ENCODE measurements around the gene ZNF576. TPM values are rescaled to one million over a fixed set of nuclear protein-coding genes. Genes with fewer than 3 reads are reported as not detected.

ZNF576 gene
- total and polyA plus RNA-seq, 9 of the 15 experiments (the other 6 are each of a cell fraction or from before 2014, with no cell fraction given): 6.8 to 18.2 (median 12.2) TPM

DNA sequence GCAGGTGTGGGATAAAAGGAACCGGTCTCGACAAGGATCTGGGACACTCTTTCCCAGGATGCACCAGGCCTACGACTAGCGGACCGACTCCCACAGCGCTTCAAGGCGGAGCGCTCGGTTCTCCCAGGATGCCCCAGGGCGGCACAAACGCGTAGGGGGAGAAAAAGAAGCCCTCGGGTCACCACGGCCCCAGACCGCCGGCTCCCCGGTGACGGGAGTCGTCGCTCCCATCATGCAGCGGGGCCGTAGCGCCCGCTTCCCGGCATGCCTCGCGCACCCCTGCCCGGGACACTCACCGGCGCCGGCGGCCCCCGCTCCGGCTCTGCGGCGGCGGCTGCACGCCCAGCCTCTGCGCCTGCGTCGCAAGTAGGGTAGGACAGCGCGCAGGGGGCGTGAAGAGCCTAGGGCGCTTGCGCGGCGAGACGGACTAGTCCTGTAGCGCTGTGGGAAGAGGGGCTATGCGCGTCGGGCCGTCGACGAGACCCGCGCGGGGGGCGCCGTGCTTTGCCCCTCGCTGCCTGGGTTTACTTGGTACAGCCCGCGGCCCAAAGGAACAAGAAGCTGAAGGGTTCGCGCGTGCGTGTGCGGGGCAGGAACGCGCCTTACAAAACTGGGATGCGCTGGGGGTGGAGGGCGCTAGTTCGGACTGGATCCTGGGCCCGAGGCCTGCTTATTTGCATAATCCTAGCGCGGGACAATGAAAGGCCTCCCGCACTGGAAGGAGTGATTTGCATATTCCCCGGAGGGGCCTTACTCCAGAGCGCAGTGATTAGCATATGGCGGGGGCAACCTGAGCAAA lies 23.1 kb downstream of the ZNF576 start, which contains the start of gene ZNF428 (continued):
- no peak for TF ChIP-seq SRSF9 (IDR thresholded peaks at IDR 0.05; ENCODE audit: borderline replicate concordance, low read depth, low read length)
- TF ChIP-seq, protein P1, sequence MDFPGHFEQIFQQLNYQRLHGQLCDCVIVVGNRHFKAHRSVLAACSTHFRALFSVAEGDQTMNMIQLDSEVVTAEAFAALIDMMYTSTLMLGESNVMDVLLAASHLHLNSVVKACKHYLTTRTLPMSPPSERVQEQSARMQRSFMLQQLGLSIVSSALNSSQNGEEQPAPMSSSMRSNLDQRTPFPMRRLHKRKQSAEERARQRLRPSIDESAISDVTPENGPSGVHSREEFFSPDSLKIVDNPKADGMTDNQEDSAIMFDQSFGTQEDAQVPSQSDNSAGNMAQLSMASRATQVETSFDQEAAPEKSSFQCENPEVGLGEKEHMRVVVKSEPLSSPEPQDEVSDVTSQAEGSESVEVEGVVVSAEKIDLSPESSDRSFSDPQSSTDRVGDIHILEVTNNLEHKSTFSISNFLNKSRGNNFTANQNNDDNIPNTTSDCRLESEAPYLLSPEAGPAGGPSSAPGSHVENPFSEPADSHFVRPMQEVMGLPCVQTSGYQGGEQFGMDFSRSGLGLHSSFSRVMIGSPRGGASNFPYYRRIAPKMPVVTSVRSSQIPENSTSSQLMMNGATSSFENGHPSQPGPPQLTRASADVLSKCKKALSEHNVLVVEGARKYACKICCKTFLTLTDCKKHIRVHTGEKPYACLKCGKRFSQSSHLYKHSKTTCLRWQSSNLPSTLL (IDR thresholded peaks at IDR 0.05): no peak
- TF ChIP-seq, protein P2, sequence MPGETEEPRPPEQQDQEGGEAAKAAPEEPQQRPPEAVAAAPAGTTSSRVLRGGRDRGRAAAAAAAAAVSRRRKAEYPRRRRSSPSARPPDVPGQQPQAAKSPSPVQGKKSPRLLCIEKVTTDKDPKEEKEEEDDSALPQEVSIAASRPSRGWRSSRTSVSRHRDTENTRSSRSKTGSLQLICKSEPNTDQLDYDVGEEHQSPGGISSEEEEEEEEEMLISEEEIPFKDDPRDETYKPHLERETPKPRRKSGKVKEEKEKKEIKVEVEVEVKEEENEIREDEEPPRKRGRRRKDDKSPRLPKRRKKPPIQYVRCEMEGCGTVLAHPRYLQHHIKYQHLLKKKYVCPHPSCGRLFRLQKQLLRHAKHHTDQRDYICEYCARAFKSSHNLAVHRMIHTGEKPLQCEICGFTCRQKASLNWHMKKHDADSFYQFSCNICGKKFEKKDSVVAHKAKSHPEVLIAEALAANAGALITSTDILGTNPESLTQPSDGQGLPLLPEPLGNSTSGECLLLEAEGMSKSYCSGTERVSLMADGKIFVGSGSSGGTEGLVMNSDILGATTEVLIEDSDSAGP (CRISPR knock-in tag; IDR thresholded peaks at IDR 0.05): no peak
- no peak for TF ChIP-seq NBN (IDR thresholded peaks at IDR 0.05; ENCODE audit: low read depth)
- TF ChIP-seq ZNF253 (CRISPR knock-in tag; conservative IDR thresholded peaks at IDR 0.05): no peak
- peak; percentile 86 for TF ChIP-seq SMAD4 (CRISPR knock-in tag; conservative IDR thresholded peaks at IDR 0.05)
- TF ChIP-seq YY1 (IDR thresholded peaks at IDR 0.05; ENCODE audit: borderline replicate concordance in 1 of 3, control insufficient read depth in 1 of 3, extremely low read depth in 1 of 3, insufficient read depth in 3 of 3, insufficient read length in 1 of 3, insufficient replicate concordance in 2 of 3, low read depth in 1 of 3, low read length in 2 of 3): peak in 2 of 3 experiments; percentile 59 to 81
- TF ChIP-seq ZNF408 (CRISPR knock-in tag; IDR thresholded peaks at IDR 0.05; ENCODE audit: low read depth): no peak
- TF ChIP-seq, protein P3, sequence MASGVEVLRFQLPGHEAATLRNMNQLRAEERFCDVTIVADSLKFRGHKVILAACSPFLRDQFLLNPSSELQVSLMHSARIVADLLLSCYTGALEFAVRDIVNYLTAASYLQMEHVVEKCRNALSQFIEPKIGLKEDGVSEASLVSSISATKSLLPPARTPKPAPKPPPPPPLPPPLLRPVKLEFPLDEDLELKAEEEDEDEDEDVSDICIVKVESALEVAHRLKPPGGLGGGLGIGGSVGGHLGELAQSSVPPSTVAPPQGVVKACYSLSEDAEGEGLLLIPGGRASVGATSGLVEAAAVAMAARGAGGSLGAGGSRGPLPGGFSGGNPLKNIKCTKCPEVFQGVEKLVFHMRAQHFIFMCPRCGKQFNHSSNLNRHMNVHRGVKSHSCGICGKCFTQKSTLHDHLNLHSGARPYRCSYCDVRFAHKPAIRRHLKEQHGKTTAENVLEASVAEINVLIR (CRISPR knock-in tag; IDR thresholded peaks at IDR 0.05): no peak
- no peak for TF ChIP-seq ZNF507 (tag; conservative IDR thresholded peaks at IDR 0.05)
- TF ChIP-seq SREBF2 (CRISPR knock-in tag; IDR thresholded peaks at IDR 0.05): no peak
- no peak for TF ChIP-seq MECOM (CRISPR knock-in tag; IDR thresholded peaks at IDR 0.05)
- no peak for TF ChIP-seq ZNF24 (IDR thresholded peaks at IDR 0.05)
- no peak for TF ChIP-seq TAL1 (IDR thresholded peaks at IDR 0.05)
- TF ChIP-seq GATAD2A (IDR thresholded peaks at IDR 0.05): no peak
- TF ChIP-seq, protein P4, sequence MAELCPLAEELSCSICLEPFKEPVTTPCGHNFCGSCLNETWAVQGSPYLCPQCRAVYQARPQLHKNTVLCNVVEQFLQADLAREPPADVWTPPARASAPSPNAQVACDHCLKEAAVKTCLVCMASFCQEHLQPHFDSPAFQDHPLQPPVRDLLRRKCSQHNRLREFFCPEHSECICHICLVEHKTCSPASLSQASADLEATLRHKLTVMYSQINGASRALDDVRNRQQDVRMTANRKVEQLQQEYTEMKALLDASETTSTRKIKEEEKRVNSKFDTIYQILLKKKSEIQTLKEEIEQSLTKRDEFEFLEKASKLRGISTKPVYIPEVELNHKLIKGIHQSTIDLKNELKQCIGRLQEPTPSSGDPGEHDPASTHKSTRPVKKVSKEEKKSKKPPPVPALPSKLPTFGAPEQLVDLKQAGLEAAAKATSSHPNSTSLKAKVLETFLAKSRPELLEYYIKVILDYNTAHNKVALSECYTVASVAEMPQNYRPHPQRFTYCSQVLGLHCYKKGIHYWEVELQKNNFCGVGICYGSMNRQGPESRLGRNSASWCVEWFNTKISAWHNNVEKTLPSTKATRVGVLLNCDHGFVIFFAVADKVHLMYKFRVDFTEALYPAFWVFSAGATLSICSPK (IDR thresholded peaks at IDR 0.05; ENCODE audit: borderline replicate concordance): no peak
- TF ChIP-seq ZSCAN32 (CRISPR knock-in tag; IDR thresholded peaks at IDR 0.05): no peak
- TF ChIP-seq BMI1 (IDR thresholded peaks at IDR 0.05; ENCODE audit: low read length): no peak
- TF ChIP-seq ZFPM2 (CRISPR knock-in tag; IDR thresholded peaks at IDR 0.05): no peak
- TF ChIP-seq, protein P5, sequence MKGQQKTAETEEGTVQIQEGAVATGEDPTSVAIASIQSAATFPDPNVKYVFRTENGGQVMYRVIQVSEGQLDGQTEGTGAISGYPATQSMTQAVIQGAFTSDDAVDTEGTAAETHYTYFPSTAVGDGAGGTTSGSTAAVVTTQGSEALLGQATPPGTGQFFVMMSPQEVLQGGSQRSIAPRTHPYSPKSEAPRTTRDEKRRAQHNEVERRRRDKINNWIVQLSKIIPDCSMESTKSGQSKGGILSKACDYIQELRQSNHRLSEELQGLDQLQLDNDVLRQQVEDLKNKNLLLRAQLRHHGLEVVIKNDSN (CRISPR knock-in tag; IDR thresholded peaks at IDR 0.05): no peak
- no peak for TF ChIP-seq ARHGAP35 (IDR thresholded peaks at IDR 0.05; ENCODE audit: partially characterized antibody)
- TF ChIP-seq TRIM28 (IDR thresholded peaks at IDR 0.05): no peak
